GM21528 (cell line): ENCODE data around the gene SRL.

ENCODE experiments used
- ATAC-seq: cut with Tn5 transposase; IDR thresholded peaks from one replicate; pipeline ENCODE4 v1.9.1; 2021; ENCODE audit warnings: mild to moderate bottlenecking, moderate library complexity; ENCODE audit not compliant: unreplicated experiment, low FRiP score

The SRL gene

GRCh38 chr16:4204521-4204920 is 37.4 kb downstream of the SRL start:
- no peak for ATAC-seq

- no peak for ATAC-seq
Observed at GRCh38 chr16:4203748-4204147, 38.1 kb downstream of the SRL start.

- no peak for ATAC-seq
Observed at GRCh38 chr16:4202615-4203345, 39.1 kb downstream of the SRL start.

- ATAC-seq: no peak
Observed at GRCh38 chr16:4200781-4201137, 41.1 kb downstream of the SRL start.

GRCh38 chr16:4200000-4200780 is 41.7 kb downstream of the SRL start:
- no peak for ATAC-seq

- ATAC-seq: no peak
Observed at GRCh38 chr16:4198816-4199215, 43.1 kb downstream of the SRL start.

- no peak for ATAC-seq
Observed at GRCh38 chr16:4194661-4195060, 47.2 kb downstream of the SRL start.

- ATAC-seq: no peak
Observed at GRCh38 chr16:4193920-4194319, 48.0 kb downstream of the SRL start.

GRCh38 chr16:4192206-4192605 is 49.7 kb downstream of the SRL start:
- no peak for ATAC-seq

- ATAC-seq: no peak
Observed at GRCh38 chr16:4190712-4191333, 51.1 kb downstream of the SRL start.

- no peak for ATAC-seq
Observed at GRCh38 chr16:4190086-4190485, 51.8 kb downstream of the SRL start.

- ATAC-seq: peak; percentile 15
Observed at GRCh38 chr16:4184038-4184702, 57.7 kb downstream of the SRL start.

GRCh38 chr16:4183237-4184037 is 58.4 kb downstream of the SRL start:
- ATAC-seq: peak; percentile 77

- peak; percentile 28 for ATAC-seq
Observed at GRCh38 chr16:4182581-4183236, 59.2 kb downstream of the SRL start.

GRCh38 chr16:4180511-4180910 is 61.4 kb downstream of the SRL start:
- no peak for ATAC-seq

GRCh38 chr16:4179763-4180260 is 62.1 kb downstream of the SRL start:
- ATAC-seq: no peak

- ATAC-seq: no peak
Observed at GRCh38 chr16:4179020-4179419, 62.9 kb downstream of the SRL start.

- ATAC-seq: no peak
Observed at GRCh38 chr16:4178468-4179010, 63.3 kb downstream of the SRL start.

GRCh38 chr16:4176906-4177417 is 64.9 kb downstream of the SRL start:
- ATAC-seq: no peak
